ENCODE results near the gene ALX3. TPM values are rescaled to one million over a fixed set of nuclear protein-coding genes. Genes with fewer than 3 reads are reported as not detected.
A peak's percentile ranks its signal among the peaks of the same experiment; 100 is the strongest.

Gene ALX3
- total RNA-seq, 4 donors from 2014 or later = not detected

DNA sequence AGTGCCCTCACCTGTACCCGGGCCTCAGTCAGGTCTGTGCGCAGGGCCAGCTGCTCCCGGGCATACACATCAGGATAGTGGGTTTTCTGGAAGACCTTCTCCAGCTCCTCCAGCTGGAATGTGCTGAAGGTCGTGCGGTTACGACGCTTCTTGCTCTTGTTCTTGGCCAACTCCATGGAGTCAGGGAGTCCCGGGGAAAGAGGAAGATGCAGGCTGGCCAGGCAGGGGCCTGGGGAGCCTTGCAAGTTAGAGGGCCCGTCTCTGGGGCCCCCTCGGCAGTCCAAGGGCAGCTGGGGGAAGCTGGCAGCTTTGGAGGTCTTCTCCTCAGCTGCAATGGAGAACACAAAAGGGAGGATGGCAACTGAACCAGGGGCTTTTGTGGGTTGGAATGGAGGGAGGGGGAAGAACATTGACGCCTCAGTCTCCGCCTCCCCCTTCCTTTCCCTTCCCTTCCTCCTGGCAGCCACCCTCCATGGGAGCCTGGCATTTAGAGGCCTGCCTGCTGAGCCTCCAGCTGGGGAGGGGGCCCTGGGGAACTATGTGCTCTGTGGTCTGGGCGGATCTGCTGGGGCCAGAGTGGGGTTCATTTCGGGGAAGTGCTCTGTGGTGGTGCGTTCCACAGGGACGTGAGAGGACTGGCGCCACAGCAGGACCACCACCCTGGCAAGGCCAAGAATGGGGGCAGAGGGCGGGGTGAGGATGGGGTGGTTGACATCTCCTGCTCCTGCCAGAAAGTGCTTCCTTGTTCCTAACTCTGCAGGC is 5.7 kb downstream of the ALX3 start:
- no peak for DNase-seq (ENCODE audit: low spot score)
- ATAC-seq (ENCODE audit: low FRiP score) = no peak
- TF ChIP-seq CTCF (IDR thresholded peaks at IDR 0.05) = no peak

DNA sequence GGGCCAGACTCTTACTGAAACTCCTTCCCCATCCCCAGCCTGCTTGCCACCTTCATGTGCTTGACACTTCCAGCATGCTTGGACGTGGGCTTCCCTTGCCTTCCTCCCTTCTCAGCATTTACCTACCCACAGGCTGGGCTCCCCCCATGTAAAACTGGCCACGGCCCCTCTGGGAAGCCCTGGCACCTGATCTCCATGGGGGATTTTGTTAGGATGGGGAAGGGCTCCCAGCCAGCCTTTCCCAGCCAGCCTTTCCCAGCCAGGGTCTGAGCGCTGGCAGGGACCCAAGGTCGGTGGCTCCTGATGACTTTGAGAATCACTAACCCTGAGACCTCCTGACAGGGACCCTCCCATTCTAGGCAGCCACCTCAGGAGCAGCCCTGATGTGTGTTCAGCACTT is 6.7 kb downstream of the ALX3 start:
- DNase-seq (ENCODE audit: low spot score) (no peak), ATAC-seq (ENCODE audit: low FRiP score) (no peak)
- TF ChIP-seq CTCF (IDR thresholded peaks at IDR 0.05) = no peak

GRCh38 chr1:110062612-110063011 is 7.9 kb downstream of the ALX3 start:
- no peak for TF ChIP-seq CTCF (IDR thresholded peaks at IDR 0.05)
- no peak for ATAC-seq (ENCODE audit: low FRiP score)
- DNase-seq (ENCODE audit: low spot score) = no peak

DNA sequence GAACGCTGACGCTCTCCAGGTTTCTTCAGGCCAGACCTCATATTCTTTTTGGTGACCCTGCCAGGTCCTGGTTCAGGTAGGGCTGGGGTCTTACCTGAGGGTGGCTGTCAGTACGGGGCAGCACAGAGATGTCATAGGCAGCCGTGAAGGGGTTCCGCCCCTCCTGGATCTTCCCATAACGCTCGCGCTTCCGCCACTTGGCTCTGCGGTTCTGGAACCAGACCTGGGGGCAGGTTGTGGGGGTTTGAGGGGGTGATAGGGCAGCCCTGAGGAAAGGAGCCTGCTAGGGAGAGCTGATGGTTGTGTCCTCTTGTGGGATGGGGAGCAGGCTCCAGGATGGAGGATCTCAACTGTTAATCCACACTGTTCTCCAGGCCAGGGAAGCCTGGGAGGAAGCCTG is 9.1 kb downstream of the ALX3 start:
- ATAC-seq (ENCODE audit: low FRiP score) = no peak
- no peak for DNase-seq (ENCODE audit: low spot score)
- TF ChIP-seq CTCF (IDR thresholded peaks at IDR 0.05) = no peak

DNA sequence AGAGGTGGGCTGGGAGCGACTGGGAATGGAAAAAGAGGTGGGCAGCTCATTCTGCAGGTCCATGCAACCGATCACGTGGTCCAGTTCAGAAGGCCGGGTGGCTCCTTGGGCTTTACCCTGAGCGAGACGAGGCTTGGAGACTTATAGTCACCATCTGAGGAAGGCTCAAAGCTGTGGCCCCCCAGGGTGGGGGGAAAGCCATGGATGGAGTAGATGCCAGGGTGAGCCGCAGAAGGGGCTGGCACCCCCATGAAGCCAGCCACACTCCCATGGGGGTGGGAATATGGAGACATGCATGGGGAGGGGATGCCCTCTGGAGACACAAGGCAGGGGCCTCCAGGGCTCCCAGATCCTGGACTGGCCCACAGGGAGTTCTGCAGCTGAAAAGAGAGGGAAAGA is 9.8 kb downstream of the ALX3 start:
- TF ChIP-seq CTCF (IDR thresholded peaks at IDR 0.05) = no peak
- no peak for ATAC-seq (ENCODE audit: low FRiP score)
- no peak for DNase-seq (ENCODE audit: low spot score)

GRCh38 chr1:110060034-110060661 is 10.3 kb downstream of the ALX3 start:
- no peak for TF ChIP-seq CTCF (IDR thresholded peaks at IDR 0.05)
- ATAC-seq (ENCODE audit: low FRiP score) (no peak), DNase-seq (ENCODE audit: low spot score) (peak; percentile 38)
